ENCODE results near the gene STK38L.

Gene STK38L

DNA sequence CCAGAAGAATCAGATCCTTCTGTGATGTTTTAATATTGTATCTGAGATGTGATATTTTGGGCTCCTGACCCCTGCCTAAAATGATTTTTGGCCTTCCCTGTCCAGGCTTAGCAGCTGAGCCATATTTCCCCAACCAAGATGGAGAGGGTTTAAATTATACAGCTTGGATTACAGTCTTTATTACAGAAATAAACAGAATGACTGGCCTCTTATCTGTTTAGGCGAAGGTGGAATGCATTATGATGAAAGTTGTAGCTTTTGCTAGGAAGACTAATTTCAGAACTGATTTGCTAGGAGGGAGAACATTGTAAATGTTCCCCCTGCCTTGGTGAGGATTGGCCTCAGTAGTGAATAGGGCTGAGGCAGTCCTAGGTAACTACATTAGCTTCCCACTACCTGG, 111.9 kb downstream of the STK38L start:
- no peak overlapping the region for H3K4me3 Mint-ChIP-seq
- H3K27me3 Mint-ChIP-seq = peaks cover 6% of the 10 kb centered on the region
- no peaks in the 10 kb centered on the region for H3K4me1 Mint-ChIP-seq (ENCODE audit: low read depth)
- H3K36me3 Mint-ChIP-seq = no peaks in the 10 kb centered on the region
- no peak overlapping the region for H3K27ac Mint-ChIP-seq
- no peaks in the 10 kb centered on the region for H3K9me3 Mint-ChIP-seq (ENCODE audit: low read depth)

DNA sequence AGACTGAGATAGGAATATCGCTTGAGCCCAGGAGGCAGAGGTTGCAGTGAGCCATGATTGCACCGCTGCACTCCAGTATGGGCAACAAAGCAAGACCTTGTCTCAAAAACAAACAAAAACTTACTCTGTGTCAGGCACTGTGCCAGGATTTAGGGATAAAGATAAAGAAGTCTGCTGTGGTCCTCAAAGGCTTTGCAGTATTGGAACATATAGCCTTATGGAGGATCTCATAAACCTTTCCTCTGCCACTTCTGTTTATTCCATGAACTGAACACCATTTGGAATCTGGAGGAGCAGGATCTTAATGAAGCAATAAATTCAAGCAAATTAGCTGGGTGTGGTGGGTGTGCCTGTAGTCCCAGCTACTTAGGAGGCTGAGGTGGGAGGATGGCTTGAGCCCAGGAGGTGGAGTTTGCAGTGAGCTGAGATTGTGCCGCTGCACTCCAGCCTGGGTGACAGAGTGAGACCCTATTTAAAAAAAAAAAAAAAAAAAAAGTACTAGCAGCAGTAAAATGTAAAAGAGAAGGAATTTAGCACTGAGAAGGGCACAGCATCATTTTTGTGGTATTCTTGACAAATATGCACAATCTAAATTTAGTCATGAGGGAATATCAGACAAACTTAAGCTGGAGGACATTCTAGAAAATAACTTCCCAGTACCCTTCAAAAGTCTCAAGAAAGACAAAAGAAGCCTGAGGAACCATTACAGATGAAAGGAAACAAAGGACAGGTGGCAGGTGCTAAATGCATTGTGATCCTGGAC, 115.7 kb downstream of the STK38L start:
- Mint-ChIP-seq H3K4me1 (ENCODE audit: low read depth) (no peaks in the 10 kb centered on the region), H3K9me3 (ENCODE audit: low read depth) (peaks cover 5% of the 10 kb centered on the region), H3K27me3 (peaks cover 8% of the 10 kb centered on the region), H3K4me3 (no peak overlapping the region), H3K36me3 (no peaks in the 10 kb centered on the region), H3K27ac (no peak overlapping the region)

DNA sequence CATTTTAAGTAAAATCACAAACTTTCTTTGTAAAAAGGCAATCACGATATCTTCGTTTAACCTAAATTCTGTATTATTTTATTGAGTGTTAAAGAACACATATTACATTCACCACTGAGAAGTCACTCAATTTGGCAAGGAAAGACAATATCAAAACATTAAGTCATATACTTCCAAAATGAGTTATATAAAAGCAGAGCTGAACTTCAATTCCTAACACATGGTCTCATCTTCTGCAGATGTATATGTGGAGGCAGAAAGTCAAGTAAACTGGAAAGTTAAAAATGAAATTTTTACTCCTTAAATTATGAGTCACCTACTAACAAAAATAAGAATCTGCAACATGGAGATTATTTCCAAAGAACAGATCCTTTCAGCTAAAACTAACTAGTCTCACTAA, 117.3 kb downstream of the STK38L start:
- H3K4me3 Mint-ChIP-seq = no peak overlapping the region
- peaks cover 5% of the 10 kb centered on the region for H3K9me3 Mint-ChIP-seq (ENCODE audit: low read depth)
- no peaks in the 10 kb centered on the region for H3K36me3 Mint-ChIP-seq
- peaks cover 8% of the 10 kb centered on the region for H3K27me3 Mint-ChIP-seq
- H3K27ac Mint-ChIP-seq = no peak overlapping the region
- no peaks in the 10 kb centered on the region for H3K4me1 Mint-ChIP-seq (ENCODE audit: low read depth)

DNA sequence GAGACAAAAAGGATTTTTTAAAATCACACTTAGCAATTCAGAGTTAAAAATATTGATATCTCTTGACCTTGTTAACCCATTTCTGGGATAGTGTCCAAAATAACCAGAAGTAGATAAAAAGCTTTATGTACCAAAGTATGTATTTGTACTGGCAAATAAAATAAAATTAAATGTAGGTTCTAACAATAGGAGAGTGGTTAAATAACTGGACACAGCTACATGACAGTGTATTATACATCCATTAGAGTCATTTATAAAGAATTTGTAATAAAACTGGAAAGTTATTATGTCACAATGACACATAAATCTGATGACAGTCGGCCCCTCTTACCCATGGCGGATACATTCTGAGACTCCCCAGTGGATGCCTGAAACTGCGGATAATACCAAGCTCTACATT, 122.5 kb downstream of the STK38L start:
- Mint-ChIP-seq H3K9me3 (ENCODE audit: low read depth) (peaks cover 5% of the 10 kb centered on the region), H3K4me3 (no peak overlapping the region)

DNA sequence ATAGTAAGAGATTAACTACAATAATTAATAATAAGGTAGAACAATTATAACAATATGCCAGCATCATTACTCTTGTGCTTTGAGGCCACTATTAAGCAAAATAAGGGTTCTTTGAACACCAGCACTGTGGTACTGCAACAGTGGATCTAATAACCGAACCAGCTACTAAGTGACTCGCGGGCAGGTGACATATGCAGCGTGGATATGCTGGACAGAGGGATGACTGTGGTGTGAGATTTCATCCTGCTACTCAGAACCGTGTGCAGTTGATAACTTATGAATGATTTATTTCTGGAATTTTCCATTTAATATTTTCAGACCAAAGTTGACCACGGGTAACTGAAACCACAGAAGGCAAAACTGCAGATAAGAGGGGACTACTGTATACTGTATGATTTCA, 123.0 kb downstream of the STK38L start:
- Mint-ChIP-seq H3K27me3 (peaks cover 4% of the 10 kb centered on the region), H3K9me3 (ENCODE audit: low read depth) (peaks cover 5% of the 10 kb centered on the region), H3K4me3 (no peak overlapping the region), H3K4me1 (ENCODE audit: low read depth) (no peaks in the 10 kb centered on the region), H3K27ac (no peak overlapping the region), H3K36me3 (no peaks in the 10 kb centered on the region)

More for the DNA sequence above, 122.5 kb downstream of the STK38L start:
- H3K36me3 Mint-ChIP-seq = no peaks in the 10 kb centered on the region
- no peaks in the 10 kb centered on the region for H3K4me1 Mint-ChIP-seq (ENCODE audit: low read depth)
- peaks cover 4% of the 10 kb centered on the region for H3K27me3 Mint-ChIP-seq
- H3K27ac Mint-ChIP-seq = no peak overlapping the region

Data from activated naive CD8-positive, alpha-beta T cell (primary cell).